LoVo (cell line): ENCODE results near the gene WDR20.
"Not testable (repeated sequence)": the region's sequence is repeated elsewhere in the genome, so short reads cannot be mapped to it uniquely, and the experiment has no call there.

Experiments used
- DNase-seq: peaks from one replicate; pipeline ENCODE4 v3.0.0-alpha.2; 2016; ENCODE audit warnings: low spot score

WDR20 gene

DNA sequence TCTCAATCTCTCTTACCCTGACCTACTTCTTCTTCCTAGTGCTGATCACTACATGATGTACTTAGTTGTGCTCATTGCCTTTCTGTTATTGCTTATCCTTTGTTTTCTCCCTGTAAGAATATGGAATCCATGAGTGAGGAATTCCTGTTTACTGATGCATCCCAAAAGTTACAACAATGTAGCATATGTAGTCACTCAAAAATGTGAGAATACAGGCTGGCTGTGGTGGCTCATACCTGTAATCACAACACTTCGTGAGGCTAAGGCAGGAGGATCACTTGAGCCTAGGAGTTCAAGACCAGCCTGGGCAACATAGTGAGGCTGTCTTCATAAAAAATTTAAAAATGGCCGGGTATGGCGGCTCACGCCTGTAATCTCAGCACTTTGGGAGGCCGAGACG lies 8.0 kb upstream of the WDR20 start:
- no peak for DNase-seq

DNA sequence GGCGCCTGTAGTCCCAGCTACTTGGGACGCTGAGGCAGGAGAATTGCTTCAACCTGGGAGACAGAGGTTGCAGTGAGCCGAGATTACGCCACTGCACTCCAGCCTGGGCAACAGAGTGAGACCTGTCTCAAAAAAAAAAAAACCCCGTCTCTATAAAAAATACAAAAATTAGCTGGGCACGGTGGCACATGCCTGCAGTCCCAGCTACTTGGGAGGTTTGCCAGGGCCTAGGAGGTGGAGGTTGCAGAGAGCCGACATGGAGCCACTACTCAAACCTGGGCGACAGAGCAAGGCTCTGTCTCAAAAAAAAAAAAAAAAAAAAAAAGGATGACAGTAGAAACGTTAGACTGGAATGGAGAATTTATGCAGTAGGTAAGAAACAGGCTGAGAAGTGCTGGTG lies 5.7 kb upstream of the WDR20 start:
- DNase-seq, result not testable (repeated sequence)

DNA sequence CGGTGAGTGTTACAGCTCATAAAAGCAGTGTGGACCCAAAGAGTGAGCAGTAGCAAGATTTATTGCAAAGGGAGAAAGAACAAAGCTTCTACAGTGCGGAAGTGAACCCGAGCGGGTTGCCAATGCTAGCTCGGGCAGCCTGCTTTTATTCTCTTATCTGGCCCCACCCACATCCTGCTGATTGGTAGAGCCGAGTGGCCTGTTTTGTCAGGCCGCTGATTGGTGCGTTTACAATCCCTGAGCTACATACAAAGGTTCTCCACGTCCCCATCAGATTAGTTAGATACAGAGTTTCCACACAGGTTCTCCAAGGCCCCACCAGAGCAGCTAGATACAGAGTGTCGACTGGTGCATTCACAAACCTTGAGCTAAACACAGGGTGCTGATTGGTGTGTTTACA lies 5.0 kb upstream of the WDR20 start:
- DNase-seq, result not testable (repeated sequence)

DNA sequence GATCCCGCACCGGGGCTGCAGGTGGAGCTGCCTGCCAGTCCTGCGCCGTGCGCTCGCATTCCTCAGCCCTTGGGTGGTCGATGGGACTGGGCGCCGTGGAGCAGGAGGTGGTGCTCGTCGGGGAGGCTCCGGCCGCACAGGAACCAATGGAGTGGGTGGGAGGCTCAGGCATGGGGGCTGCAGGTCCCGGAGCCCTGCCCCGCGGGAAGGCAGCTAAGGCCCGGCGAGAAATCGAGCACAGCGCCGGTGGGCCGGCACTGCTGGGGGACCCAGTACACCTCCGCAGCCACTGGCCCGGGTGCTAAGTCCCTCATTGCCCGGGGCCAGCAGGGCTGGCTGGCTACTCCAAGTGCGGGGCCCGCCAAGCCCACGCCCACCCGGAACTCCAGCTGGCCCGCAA lies 4.2 kb upstream of the WDR20 start:
- DNase-seq, result not testable (repeated sequence)

DNA sequence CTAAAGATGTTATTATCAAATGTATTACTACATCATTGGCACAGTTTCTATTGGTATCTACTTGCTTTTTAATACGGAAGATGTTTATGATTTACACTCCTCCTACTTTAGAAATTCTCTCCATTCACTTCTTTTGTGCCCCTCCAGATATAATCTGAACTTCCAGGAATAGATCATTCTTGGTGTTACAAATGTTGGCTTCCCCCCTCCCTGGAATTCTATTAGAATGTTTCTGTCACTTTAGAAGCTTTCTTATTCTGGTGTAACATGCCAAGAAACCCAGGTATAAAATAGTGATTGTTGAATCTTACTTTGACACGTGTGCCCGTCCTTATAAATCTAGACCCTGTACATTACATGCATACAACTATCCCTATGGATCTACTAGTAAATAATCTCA lies 1.2 kb upstream of the WDR20 start:
- no peak for DNase-seq

DNA sequence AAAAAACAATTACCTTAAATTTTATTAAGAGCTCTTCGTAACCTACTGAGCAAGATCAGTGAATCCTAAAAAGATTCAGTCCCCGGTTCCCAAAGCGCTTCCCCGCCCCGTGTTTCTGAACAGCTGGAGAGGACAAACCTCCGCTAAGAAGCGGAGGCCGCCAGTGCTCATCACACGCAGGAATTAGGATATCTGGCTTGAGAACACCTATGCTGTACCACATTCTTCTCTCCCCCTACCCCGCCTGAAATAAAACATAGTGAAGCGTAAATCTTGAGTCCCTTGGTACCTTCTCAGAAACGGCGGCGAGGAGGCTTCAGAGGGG lies 774 bp upstream of the WDR20 start:
- DNase-seq, result no peak

DNA sequence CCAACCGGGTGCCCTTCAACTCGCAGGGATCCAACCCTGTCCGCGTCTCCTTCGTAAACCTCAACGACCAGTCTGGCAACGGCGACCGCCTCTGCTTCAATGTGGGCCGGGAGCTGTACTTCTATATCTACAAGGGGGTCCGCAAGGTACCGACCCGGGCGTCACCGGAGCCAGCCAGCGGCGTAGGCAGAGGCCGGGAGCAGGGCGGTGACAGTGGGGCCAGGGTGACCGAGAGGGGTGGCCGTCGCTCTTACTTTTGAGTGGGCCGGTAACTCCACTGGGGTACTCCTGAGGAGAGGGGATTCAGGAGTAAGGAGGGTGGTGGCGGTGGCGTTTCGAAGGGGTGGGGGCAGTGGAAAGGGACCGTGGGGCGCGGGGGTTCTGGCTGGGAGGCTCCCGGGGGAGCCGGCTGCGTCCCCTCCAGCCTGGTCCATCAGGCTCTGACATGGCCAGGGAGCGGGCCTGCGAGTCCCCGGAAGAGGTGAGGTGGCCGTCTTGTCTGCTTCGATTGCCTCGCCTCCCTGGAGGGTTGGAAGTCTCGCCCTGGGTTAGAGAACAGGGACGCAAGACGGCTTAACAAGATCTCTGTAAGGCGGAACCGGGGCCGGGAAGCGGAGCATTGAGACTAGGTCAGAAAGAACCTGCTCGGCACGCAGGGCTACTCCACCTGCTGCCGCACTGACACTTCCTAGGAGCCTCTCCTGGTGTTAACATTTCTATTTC lies 491 bp downstream of the WDR20 start:
- peak; percentile 20 for DNase-seq

DNA sequence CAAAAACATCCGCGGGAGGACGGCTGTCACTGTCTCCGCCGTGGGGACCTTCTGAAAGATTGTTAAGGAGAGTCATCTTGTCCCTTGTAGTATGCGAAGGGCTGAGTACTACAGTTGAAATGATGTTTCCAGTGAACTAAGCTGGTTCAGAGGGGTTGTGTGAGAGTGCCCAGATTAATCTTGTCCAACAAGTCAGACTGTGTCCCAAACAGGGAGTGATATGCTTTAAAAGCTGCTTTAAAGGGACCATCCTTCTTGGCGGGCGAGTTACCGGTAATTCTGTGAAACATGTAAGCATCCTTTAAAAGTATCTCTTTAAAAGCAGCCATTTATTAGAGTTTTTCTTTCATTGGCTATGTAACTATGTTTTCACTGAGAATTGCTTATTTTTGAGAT lies 1.1 kb downstream of the WDR20 start:
- DNase-seq, result no peak

DNA sequence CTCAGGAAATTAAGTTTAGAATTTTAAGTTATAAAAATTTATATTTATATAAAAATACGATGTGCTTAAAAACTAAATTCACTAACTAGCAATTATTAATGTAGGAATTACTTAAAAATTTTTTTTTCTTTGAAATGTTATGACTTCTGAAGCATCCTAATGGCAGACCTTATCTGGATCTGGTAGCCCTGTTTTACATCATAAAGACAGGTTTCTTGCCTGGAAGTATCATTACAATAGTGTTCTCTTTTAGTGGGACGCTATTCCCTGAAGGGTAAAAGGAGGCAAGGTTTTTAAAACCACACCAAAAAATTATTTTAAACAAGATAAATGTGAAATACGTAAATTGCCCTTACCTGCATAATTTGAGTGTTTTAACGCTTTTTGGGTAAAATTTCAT lies 2.1 kb downstream of the WDR20 start:
- DNase-seq, result no peak

DNA sequence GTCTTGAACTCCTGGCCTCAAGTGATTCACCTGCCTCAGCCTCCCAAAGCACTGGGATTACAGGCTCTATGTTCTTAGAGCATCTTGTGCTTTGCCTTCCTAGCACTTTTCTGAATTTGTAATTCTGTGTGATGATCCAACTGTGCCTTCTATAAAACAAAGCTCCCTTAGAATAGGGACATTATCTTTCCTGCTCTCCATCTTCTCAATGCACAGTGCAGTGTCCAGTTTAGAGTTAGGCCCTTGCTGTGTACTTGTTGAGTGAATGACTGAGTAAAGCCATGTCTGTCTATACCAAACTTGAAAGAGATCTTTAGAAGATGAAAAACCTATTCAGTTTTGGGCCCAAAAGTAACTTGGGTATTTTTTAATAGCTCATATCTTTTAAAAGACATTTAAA lies 5.2 kb downstream of the WDR20 start:
- no peak for DNase-seq

DNA sequence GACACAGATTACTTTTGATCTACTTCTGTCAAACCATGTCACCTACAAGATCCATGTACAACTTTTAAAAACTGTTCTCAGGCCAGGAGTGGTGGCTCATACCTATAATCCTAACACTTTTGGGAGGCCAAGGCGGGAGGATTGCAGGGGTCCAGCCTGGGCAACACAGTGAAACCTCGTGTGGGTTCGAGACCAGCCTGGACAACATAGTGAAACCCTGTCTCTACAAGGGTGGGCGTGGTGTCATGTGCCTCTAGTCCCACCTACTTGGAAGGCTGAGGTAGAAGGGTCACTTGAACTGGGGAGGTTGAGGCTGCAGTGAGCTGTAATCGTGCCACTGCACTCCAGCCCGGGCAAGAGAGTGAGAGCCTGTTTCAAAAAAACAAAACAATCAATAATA lies 5.7 kb downstream of the WDR20 start:
- DNase-seq, result no peak

DNA sequence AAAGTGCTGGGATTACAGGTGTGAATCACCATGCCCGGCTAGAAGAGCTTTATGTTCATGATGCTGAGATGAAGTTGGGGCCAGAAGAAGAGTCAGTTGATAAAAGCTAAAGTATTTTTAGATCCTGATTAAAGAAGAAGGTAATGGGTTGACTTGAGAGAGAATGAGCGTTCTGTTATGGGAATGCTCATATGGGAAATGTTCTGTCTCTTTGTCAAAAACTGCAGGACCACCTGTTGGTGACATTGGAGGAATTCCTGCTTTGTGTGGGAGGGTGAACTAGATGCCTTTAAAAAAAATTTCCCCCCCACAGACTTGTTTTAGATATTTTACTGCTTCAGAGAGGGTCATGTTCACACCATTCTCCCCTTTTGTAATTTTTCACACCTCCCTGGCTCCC lies 6.7 kb downstream of the WDR20 start:
- no peak for DNase-seq

DNA sequence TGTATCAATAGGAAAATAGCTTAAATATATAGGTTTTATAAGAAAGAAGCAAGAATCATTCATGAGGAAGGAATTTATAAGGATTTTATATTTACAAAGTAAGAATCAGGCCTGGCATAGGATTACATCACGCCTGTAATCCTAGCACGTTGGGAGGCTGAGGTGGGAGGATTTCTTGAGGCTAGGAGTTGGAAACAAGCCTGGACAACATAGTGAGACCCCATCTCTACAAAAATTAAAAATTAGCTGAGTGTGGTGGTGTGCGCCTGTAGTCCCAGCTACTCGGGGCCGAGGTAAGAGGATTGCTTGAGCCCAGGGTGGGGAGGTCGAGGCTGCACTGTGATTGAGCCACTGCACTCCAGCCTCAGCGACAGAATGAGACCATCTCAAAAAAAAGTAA lies 10.4 kb downstream of the WDR20 start:
- DNase-seq, result no peak

DNA sequence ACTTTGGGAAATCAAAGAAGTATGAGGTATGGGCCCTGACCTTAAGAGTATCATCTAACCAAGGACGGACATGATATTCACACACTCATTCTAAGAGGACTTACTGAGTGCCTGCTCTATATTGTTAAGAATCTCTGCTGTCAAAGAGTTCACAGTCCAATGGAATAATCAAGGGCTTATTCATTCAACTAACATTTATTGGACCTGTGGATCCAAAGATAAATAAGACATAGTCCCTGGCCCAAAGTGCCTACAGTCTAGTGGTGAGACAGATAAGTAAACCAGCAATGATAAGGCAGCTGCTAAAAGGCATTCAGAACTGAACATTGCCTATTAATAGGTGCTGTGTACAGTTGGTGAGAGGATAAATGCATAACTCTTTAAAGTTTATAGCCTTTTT lies 11.0 kb downstream of the WDR20 start:
- no peak for DNase-seq

DNA sequence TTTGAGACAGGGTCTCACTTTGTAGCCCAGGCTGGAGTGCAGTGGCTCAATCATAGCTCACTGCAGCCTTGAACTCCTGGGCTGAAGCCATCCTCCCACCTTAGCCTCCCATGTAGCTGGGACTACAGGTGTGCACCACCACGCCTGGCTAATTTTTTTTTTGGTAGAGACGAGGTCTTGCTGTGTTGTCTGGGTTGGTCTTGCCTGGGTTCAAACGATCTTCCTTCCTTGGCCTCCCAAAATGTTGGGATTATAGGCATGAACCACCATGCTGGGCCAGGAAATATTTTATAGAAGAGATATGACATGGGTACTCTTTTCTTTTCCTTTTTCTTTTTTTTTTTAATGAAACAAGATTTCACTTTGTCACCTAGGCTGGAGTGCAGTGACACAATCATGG lies 11.7 kb downstream of the WDR20 start:
- not testable (repeated sequence) for DNase-seq

DNA sequence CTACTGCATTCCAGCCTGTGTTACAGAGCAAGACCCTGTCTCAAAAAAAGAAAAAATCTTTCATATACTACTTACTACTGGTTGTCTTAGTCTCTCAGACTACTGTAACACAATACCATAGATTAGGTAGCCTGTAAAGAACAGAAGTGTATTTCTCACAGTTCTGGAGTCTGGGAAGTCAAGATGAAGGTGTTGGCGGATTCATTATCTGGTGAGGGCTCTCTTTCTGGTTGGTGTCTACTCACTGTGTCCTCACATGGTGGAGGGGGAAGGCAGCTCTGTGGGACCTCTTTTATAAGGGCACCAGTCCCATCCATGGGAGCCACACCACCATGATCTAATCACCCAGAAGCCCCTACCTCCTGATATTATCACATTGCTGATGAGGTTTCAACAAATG lies 14.4 kb downstream of the WDR20 start:
- DNase-seq, result no peak

DNA sequence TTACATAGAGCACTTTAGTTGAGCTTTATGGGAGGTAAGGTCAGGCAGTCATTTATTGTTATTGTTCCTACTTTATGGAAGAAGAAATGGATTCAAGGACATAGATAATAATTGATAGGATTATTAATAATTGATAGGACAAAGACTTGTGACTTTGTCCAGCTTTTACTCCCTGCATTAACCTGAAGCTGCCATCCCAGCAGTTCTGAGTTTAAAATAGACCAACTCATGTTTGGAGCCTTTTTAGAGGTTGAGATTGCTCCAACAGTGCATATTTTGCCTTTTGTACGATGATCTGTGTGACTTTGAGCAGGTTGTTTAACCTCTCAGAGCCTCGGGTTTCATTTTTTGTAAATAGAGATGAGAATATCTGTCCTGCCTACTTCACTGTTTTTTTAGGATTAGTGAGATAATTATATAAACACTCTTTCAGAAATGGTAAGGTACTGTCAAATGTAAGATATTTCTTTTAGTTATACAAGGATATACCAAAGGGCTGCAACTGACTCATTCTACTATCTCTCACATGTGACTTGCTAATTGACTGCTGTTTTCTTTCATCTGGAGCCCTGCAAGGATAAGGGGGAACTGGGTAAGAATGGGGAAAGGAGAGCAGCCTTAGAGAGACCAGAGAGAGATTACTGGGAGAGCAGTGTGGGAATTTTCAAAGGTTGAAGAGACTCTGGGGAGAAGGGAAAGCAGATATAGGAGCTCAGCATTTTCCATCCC lies 15.3 kb downstream of the WDR20 start:
- DNase-seq, result no peak

DNA sequence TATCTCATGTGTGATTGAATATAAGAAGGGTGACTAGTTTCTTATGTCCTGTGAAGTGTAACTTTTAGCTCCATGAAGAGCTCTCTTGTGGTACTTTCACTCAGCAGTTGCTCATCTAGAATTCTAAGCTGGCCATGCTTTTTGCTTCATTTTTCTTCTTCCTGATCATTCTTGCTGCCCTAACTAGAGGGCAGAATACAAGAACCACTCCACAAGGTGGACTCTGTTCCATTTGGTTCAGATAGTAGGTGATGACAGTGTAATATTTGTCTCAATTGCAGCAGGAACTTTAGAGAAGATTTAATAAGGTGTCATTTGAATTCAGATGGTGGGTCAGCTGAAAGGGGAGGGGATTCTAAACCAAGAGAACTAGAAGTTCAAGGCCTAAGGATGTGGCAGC lies 17.6 kb downstream of the WDR20 start:
- DNase-seq, result no peak

DNA sequence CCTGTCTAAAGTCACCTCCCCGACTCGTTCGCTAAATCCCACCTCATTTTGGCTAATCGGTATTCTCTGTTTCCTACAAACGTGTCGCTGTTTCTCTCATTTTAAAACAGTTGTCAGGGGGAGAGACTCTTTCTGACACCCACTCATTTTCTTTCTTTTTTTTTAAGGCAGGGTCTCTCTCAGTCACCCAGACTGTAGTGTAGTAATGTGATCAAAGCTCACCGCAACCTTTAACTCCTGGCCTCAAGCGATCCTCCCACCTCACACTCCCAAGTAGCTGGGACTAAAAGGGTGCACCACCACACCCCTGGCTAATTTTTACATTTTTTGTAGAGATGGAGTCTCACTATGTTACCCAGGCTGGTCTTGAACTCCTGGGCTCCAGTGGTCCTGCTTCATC lies 19.1 kb downstream of the WDR20 start:
- DNase-seq, result no peak

DNA sequence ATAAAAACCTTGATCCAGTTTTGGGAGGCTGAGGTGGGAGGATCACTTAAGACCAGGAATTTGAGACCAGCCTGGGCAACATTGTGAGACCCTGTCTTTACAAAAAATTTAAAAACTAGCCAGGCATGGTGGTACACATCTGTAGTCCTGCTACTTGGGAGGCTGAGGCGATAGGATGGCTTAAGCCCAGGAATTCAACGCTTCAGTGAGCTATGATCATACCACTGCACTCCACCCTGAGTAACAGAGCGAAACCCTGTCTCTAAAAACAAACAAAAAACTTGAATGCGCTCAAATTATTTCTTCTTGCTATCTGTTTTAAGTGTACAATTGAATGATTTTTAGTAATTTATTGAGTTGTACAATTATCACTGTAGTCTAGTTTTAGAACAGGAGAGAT lies 20.1 kb downstream of the WDR20 start:
- no peak for DNase-seq

DNA sequence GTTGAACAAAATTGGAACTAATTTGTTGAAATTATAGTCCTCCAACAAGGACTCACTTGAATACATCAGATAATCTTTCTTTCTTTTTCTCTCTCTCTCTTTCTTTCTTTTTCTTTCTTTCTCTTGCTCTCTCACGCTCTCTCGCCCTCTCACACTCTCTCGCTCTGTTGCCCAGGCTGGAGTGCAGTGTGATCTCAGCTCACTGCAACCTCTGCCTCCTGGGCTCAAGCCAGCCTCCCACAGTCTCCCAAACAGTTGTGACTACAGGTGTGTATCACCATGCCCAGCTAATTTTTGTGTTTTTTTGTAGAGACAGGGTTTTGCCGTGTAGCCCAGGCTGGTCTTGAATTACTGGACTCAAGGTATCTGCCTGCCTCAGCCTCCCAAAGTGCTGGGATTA lies 22.8 kb downstream of the WDR20 start:
- DNase-seq, result no peak

DNA sequence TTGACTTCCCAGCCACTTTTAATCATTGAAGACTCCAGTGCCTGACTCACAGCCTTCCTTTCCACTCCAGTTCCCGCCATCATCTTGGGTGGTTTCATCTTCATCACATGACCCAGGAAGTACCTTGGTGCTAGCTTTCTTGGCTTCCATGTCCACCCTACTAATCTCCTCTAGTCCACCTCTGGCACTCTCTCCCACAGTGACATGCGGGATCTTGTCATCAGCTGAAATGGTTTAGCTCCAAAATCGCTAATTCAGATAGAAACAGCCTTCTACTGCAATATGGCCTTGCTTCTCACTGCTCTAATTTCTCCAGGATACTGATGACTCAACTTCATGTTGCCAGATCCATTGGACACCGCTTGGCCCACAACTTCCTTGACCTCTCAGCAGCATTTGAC lies 24.5 kb downstream of the WDR20 start:
- no peak for DNase-seq

DNA sequence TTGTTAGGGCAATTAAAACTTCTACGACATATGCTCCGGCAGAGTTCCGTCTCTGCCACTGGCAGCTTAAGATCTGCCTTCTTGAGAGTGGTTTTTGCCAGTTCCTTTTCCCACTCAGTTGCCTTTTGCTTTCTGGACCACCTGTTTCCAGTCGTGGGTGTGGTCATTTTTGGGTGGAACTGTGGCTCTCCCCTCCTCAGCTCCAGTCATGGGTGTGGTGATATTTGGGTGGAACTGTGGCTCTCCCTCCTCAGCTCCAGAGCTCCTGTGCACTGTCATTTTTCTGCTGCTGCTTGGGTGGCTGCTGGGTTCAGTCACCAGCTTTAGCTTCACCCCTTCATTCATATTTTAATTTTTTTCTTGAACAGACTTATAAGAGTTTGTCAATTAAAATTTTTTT lies 25.3 kb downstream of the WDR20 start:
- no peak for DNase-seq

DNA sequence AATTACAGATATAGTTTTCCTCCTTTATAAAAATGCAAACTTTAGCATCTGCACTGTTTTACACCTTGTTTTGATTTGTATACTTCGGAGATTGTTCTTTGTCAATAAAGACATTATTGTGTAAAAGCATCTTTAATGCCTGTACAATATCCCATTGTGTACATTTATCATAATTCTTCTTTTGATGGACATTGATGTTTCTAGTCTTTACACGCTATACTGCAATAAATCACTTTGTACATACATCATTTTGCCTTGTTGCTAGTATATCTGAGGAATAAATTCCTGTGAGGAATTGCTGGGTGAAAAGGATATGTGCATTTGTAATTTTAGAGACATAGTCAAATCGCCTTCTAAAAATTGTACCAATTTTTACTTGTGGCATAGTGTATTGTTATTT lies 30.4 kb downstream of the WDR20 start:
- no peak for DNase-seq
